ENCODE data around the gene USF1.

DNA sequence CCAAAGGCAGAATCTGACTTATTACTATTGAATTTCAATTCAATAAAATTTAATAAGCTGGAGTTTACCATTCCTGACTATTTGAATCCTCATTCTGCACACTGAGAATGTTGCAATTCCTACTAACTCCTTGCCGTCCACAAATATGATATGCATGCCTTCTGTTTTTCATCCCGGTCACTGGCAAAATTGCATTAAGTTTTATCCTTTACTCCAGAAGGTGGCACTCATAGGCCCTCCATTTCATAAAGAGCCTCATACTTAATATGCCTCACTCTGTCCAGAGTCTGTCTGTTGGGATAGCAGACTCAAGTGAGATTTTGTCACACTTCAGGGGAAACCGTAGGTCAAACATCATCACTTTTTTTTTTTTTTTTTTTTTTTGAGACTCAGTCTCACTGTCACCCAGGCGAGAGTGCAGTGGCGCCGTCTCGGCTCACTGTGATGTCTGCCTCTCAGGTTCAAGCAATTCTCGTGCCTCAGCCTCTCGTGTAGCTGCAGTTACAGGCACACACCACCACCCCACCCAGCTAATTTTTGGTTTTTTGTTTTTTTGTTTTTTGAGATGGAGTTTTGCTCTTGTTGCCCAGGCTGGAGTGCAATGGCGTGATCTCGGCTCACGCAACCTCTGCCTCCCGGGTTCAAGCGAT lies 52.1 kb downstream of the USF1 start:
- TF ChIP-seq, protein P1, sequence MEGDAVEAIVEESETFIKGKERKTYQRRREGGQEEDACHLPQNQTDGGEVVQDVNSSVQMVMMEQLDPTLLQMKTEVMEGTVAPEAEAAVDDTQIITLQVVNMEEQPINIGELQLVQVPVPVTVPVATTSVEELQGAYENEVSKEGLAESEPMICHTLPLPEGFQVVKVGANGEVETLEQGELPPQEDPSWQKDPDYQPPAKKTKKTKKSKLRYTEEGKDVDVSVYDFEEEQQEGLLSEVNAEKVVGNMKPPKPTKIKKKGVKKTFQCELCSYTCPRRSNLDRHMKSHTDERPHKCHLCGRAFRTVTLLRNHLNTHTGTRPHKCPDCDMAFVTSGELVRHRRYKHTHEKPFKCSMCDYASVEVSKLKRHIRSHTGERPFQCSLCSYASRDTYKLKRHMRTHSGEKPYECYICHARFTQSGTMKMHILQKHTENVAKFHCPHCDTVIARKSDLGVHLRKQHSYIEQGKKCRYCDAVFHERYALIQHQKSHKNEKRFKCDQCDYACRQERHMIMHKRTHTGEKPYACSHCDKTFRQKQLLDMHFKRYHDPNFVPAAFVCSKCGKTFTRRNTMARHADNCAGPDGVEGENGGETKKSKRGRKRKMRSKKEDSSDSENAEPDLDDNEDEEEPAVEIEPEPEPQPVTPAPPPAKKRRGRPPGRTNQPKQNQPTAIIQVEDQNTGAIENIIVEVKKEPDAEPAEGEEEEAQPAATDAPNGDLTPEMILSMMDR (IDR thresholded peaks at IDR 0.05; ENCODE audit: insufficient read depth, low read depth, low read length), result peak; percentile 39
- no peak for TF ChIP-seq EZH2 (IDR thresholded peaks at IDR 0.05; ENCODE audit: insufficient read depth, low read length)

Measured in astrocyte (in vitro differentiated cells and primary cell).